Measurements from ENCODE around the gene PKDREJ. TPM values are rescaled to one million over a fixed set of nuclear protein-coding genes. Genes with fewer than 3 reads are reported as not detected.

PKDREJ gene
- total RNA-seq, 2 experiments from 2014 or later = not detected

DNA sequence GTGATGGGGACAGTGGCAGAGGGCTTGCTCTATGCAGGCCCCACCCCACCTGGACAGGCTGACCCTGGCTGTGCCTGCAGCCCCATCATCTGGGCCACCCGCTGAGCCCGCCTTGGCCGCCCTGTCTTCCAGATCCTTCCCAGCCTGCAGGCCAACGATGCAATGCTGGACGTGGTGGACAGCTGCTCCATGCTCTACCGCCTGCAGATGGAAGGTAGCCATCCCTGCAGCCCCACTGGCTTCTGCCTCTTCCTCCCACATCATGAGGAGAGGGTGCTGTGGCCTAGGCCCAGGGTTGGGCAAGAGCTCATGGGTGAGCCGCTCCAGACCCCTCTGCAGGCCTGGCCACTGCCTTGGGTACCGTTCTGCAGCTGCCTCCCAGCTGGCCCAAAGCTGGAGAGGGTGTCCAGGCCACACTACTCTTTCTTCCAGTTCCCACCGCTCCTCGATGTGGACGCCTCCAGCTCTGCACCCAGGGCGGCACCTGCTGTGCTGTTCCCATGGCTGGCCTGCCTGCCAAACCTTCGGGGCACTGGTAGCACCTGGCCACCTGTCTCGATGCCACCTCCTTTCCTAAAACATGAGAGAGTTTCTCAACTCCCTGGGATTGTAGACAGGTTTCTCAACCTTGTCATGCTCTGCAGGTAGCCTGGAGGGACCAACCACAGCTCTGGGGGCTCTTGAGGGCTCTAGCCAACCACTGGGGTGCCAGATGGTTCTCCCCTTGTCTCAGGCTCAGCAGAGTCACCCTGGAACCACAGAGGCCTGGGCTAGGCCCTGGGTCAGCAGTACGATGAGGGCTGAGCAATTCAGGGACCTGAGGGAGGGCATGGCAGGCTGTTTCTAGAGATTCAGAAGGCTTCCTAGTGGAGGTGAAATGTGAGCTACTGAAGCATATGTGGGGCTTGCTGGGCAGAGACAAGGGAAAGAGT is 24.1 kb upstream of the PKDREJ start:
- Mint-ChIP-seq H3K27ac (peak overlapping the region; percentile 70), H3K9me3 (no peaks in the 10 kb centered on the region), H3K4me3 (peak overlapping the region; percentile 64), H3K4me1 (ENCODE audit: low read depth) (peaks cover 14% of the 10 kb centered on the region), H3K27me3 (no peaks in the 10 kb centered on the region), H3K36me3 (ENCODE audit: low read depth) (peaks cover 3% of the 10 kb centered on the region)
- intact Hi-C loops (cut with micrococcal nuclease) = no loop called here
- POLR2A ChIA-PET = interaction anchor here (1.2 kb wide), 1 partner anchor 18 kb away, joined by 3 read pairs; no protein-coding TSS in a partner anchor
- CTCF ChIA-PET = interaction anchor here (1.3 to 1.9 kb wide), 2 partner anchors 19 to 170 kb away, joined by 3 to 5 read pairs; partner anchors contain the start of gene TTC38
- DNase-seq = no peak
- TF ChIP-seq, protein P1, sequence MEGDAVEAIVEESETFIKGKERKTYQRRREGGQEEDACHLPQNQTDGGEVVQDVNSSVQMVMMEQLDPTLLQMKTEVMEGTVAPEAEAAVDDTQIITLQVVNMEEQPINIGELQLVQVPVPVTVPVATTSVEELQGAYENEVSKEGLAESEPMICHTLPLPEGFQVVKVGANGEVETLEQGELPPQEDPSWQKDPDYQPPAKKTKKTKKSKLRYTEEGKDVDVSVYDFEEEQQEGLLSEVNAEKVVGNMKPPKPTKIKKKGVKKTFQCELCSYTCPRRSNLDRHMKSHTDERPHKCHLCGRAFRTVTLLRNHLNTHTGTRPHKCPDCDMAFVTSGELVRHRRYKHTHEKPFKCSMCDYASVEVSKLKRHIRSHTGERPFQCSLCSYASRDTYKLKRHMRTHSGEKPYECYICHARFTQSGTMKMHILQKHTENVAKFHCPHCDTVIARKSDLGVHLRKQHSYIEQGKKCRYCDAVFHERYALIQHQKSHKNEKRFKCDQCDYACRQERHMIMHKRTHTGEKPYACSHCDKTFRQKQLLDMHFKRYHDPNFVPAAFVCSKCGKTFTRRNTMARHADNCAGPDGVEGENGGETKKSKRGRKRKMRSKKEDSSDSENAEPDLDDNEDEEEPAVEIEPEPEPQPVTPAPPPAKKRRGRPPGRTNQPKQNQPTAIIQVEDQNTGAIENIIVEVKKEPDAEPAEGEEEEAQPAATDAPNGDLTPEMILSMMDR (IDR thresholded peaks at IDR 0.05) = no peak
- ATAC-seq = no peak

DNA sequence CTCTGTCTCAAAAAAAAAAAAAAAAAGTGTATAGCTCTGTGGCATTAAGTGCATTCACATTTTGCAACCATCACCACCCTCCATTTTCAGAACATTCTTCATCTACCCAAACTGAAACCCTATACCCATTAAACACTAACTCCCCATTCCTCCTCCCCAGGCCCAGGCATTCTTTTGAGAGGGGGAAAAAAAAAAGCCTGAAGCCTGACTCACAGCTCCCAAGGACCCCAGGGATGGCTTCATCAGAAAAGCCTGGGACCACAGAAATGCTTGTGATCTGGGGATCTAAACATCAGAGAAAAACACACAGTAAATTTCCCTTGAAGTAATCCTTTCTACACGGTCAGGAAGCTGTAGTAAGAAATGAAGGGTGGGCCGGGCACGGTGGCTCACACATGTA is 22.9 kb upstream of the PKDREJ start:
- no peaks in the 10 kb centered on the region for H3K27me3 Mint-ChIP-seq
- H3K4me1 Mint-ChIP-seq (ENCODE audit: low read depth) = peaks cover 14% of the 10 kb centered on the region
- H3K36me3 Mint-ChIP-seq (ENCODE audit: low read depth) = peaks cover 2% of the 10 kb centered on the region
- H3K4me3 Mint-ChIP-seq = no peak overlapping the region
- TF ChIP-seq, protein P1 (IDR thresholded peaks at IDR 0.05) = no peak
- DNase-seq (no peak), ATAC-seq (no peak)
- no peak overlapping the region for H3K27ac Mint-ChIP-seq
- no peaks in the 10 kb centered on the region for H3K9me3 Mint-ChIP-seq
- intact Hi-C loops (cut with micrococcal nuclease) = no loop called here
- ChIA-PET CTCF (interaction anchor here (1.2 to 1.9 kb wide), 3 partner anchors 18 to 169 kb away, joined by 3 to 5 read pairs (median 3); partner anchors contain the start of gene TTC38), POLR2A (interaction anchor here (1.1 kb wide), 1 partner anchor 23 kb away, joined by 3 read pairs; the partner anchor contains the start of gene PKDREJ)

DNA sequence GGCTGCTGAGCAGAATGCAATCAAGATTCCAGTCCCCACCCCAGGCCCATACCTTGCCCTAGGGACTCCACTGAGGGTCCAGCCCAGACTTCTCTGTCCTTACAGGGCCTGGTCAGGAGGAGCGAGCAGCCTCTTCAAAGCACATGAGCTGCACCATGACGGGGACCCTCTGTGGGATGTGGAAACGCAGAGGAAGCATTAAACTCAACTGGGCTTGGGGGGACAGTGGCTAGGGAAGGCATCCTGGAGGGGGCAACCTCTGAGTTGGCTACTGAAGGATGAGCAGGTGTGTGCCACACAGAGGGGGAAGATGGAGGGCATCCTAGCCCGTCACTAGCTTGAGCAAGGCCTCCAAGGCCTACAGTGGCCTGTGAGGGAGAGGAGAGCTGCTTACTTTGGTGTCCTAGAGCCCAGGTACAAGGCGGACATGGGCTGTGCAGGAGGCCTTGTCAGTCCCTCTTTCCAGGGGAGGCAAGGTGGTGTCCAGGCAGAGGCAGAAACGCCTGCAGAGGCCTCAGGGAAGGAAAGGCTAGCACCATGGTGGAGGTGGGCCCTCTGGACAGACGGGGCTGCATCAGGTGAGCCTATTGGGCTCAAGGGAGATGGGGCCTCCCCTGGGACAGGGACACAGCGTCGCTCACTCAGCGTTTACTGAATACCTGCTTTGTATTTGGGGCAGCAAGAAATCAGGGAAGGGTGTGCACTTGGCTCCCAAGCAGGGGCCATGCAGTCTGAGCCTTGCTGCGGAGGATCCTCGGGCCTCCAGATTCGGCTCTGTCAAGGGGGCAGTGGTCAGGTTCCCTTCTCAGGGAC is 18.9 kb upstream of the PKDREJ start:
- DNase-seq (no peak), ATAC-seq (no peak)
- ChIA-PET POLR2A (no interaction called here), CTCF (interaction anchor here (1.0 kb wide), 1 partner anchor 165 kb away, joined by 3 read pairs; no protein-coding TSS in a partner anchor)
- Mint-ChIP-seq H3K36me3 (ENCODE audit: low read depth) (peaks cover 4% of the 10 kb centered on the region), H3K27ac (no peak overlapping the region), H3K4me1 (ENCODE audit: low read depth) (no peaks in the 10 kb centered on the region), H3K27me3 (no peaks in the 10 kb centered on the region), H3K4me3 (no peak overlapping the region), H3K9me3 (no peaks in the 10 kb centered on the region)
- intact Hi-C loops (cut with micrococcal nuclease) = no loop called here
- TF ChIP-seq, protein P1 (IDR thresholded peaks at IDR 0.05) = no peak

DNA sequence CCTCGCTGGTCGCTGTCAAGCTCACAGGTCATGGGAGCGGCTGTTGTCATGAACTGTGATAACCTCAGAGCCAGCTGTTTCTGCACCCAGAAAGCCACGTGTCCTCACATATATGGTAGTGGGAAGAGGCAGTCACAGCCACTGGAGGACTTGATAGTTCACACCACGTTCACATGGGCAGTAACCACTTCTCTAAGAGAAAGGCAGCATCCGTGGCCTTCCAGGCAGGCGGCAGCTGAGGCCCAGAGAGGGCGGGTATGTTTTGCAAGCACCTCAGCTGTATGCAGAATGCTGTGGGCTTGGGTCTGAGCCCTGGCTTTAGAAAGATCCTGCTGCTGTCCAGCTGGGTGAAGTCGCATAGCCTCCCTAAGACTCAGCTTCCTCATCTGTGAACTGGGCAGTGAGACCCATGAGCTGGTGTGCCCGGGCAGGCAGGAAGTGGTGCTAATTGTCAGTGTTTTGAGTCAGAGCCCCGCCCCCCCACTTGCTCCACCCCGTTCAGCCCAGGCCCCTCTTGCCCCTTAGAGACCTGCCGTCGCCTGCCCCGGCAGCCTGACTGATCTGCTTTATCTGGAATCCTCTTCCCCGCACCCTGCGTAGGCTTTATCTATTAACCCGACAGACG is 18.0 kb upstream of the PKDREJ start:
- Mint-ChIP-seq H3K36me3 (ENCODE audit: low read depth) (peaks cover 4% of the 10 kb centered on the region), H3K4me1 (ENCODE audit: low read depth) (peaks cover 3% of the 10 kb centered on the region), H3K4me3 (no peak overlapping the region), H3K9me3 (no peaks in the 10 kb centered on the region), H3K27me3 (no peaks in the 10 kb centered on the region), H3K27ac (peak overlapping the region; percentile 53)
- TF ChIP-seq, protein P1 (IDR thresholded peaks at IDR 0.05) = no peak
- peak; percentile 24 for DNase-seq
- intact Hi-C loops (cut with micrococcal nuclease) = no loop called here
- peak; percentile 55 for ATAC-seq
- CTCF ChIA-PET = interaction anchor here (1.0 kb wide), 1 partner anchor 164 kb away, joined by 3 read pairs; no protein-coding TSS in a partner anchor
- POLR2A ChIA-PET = interaction anchor here (0.6 to 0.9 kb wide), 3 partner anchors 8 to 31 kb away, joined by 3 to 4 read pairs (median 3); partner anchors contain the start of gene CDPF1
